ENCODE data around the gene CBLN2.

The CBLN2 gene

DNA sequence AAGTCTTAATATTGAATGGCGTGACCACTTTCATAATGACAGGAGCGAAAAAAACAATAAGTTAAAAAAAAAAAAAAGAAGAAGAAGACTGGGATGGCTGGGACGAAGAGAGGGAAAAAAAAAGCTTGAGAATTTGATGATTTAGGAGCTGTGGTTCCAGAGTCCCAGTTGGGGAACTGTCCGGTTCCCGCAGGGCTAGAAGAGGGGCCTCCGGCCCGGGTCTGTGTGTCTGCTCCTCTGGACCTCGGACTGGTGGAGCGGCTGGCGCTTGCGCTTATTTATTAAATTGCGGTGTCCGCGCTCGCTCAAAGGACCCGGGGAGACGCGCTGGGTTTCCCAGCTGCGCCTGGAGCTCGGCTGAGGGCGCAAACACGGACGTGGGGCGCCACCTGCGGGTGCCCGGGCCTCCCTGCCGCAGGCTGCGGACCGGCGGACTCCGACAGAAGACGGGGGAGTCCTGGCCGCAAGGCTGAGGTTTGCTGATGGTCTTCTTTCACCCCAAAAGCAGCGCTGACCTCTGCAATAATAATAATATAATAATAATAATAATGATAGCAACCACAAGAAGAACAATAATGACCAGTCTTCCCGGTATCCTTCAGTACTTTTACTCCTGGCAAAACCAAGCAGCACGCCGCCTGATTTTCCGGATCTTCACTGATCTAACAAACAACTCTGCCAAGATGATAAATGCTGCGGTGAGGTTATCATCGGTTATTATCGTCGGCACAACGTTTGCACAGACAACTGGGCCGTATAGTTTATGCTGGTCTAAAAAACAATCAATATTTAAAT is at the start of gene CBLN2:
CBLN2 (minus strand) TSS at position 251 of the 795 bp plus-strand sequence. CDS start 2,182 bp downstream, outside the sequence.
- no peaks in the 10 kb centered on the region for H3K4me1 ChIP-seq (ENCODE audit: low read length)
- H3K27me3 ChIP-seq (replicated peaks; ENCODE audit: insufficient read depth, low read length): no peaks in the 10 kb centered on the region
- H3K4me2 ChIP-seq (ENCODE audit: low read depth, low read length): peak within 1 kb of the TSS; percentile 97
- no peak for TF ChIP-seq EZH2 (optimal IDR thresholded peaks at IDR 0.05; ENCODE audit: low read depth, low read length)
- TF ChIP-seq CTCF (IDR thresholded peaks at IDR 0.05; ENCODE audit: low read length): peak; percentile 69
- no peaks in the 10 kb centered on the region for H4K20me1 ChIP-seq (ENCODE audit: insufficient read depth, low read length)
- H3F3A ChIP-seq (ENCODE audit: insufficient read depth, low read length): no peaks in the 10 kb centered on the region; the same call in 1 of the 2 replicates
- no peaks in the 10 kb centered on the region for H3K79me2 ChIP-seq (ENCODE audit: low read length)
- no peaks in the 10 kb centered on the region for H3K9me3 ChIP-seq (replicated peaks; ENCODE audit: insufficient read depth, low read length)
- H2AFZ ChIP-seq (ENCODE audit: low read length): peak within 1 kb of the TSS; percentile 89
- H3K4me3 ChIP-seq (ENCODE audit: low read length): peak within 1 kb of the TSS; percentile 91
- H3K9me2 ChIP-seq (replicated peaks; ENCODE audit: insufficient read depth, low read length): no peaks in the 10 kb centered on the region
- DNase-seq: peak; percentile 91
- H3K27ac ChIP-seq (ENCODE audit: low read length): no peak within 1 kb of the TSS; the same call in 1 of the 2 replicates
- peak within 1 kb of the TSS; percentile 44; the same call in 1 of the 2 replicates for H3K9ac ChIP-seq (ENCODE audit: low read length)
- H3K36me3 ChIP-seq (replicated peaks; ENCODE audit: insufficient read depth, low read length): no peaks in the 10 kb centered on the region

GRCh38 chr18:72588360-72588759 is 44.2 kb upstream of the CBLN2 start:
- H3K27ac ChIP-seq (ENCODE audit: low read length): no peak overlapping the region
- no peak overlapping the region for H3K9ac ChIP-seq (ENCODE audit: low read length)
- no peak overlapping the region for H3K4me3 ChIP-seq (ENCODE audit: low read length)
- H3K9me2 ChIP-seq (replicated peaks; ENCODE audit: insufficient read depth, low read length): no peaks in the 10 kb centered on the region
- H3K4me2 ChIP-seq (ENCODE audit: low read depth, low read length): no peak overlapping the region
- H4K20me1 ChIP-seq (ENCODE audit: insufficient read depth, low read length): no peaks in the 10 kb centered on the region
- no peaks in the 10 kb centered on the region for H3K27me3 ChIP-seq (replicated peaks; ENCODE audit: insufficient read depth, low read length)
- no peak overlapping the region for H2AFZ ChIP-seq (ENCODE audit: low read length)
- no peaks in the 10 kb centered on the region for H3K4me1 ChIP-seq (ENCODE audit: low read length)
- DNase-seq: no peak
- H3F3A ChIP-seq (ENCODE audit: insufficient read depth, low read length): no peaks in the 10 kb centered on the region
- H3K9me3 ChIP-seq (replicated peaks; ENCODE audit: insufficient read depth, low read length): no peaks in the 10 kb centered on the region
- no peaks in the 10 kb centered on the region for H3K36me3 ChIP-seq (replicated peaks; ENCODE audit: insufficient read depth, low read length)
- no peaks in the 10 kb centered on the region for H3K79me2 ChIP-seq (ENCODE audit: low read length)
- no peak for TF ChIP-seq EZH2 (optimal IDR thresholded peaks at IDR 0.05; ENCODE audit: low read depth, low read length)
- no peak for TF ChIP-seq EZH2phosphoT487 (IDR thresholded peaks at IDR 0.05; ENCODE audit: low read length)
- TF ChIP-seq CTCF (IDR thresholded peaks at IDR 0.05; ENCODE audit: low read length): no peak

DNA sequence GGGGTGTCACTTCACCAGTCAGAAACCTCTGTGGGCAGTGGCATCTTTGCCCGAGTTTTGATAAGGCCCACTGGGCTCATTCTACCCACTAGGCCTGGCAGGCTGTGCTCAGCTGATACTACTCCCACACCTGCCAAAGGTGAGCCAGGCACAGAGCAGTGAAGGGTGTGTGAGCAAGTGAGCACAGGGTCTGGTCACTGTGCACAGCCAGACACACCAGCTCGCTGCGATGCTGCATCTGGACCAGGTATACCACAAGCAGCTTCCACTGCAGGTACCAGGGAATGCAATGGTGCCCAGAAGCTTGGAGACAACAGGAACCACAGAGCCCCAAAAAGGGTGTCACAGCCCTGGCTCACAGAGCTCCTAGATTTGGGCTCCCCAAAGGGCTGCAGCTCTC is 40.6 kb upstream of the CBLN2 start:
- no peaks in the 10 kb centered on the region for H3F3A ChIP-seq (ENCODE audit: insufficient read depth, low read length)
- no peaks in the 10 kb centered on the region for H3K27me3 ChIP-seq (replicated peaks; ENCODE audit: insufficient read depth, low read length)
- TF ChIP-seq CTCF (IDR thresholded peaks at IDR 0.05; ENCODE audit: low read length) (no peak), EZH2 (optimal IDR thresholded peaks at IDR 0.05; ENCODE audit: low read depth, low read length) (no peak), EZH2phosphoT487 (IDR thresholded peaks at IDR 0.05; ENCODE audit: low read length) (no peak)
- H3K9me3 ChIP-seq (replicated peaks; ENCODE audit: insufficient read depth, low read length): no peaks in the 10 kb centered on the region
- H3K9me2 ChIP-seq (replicated peaks; ENCODE audit: insufficient read depth, low read length): no peaks in the 10 kb centered on the region
- no peak overlapping the region for H3K27ac ChIP-seq (ENCODE audit: low read length)
- no peaks in the 10 kb centered on the region for H4K20me1 ChIP-seq (ENCODE audit: insufficient read depth, low read length)
- H2AFZ ChIP-seq (ENCODE audit: low read length): no peak overlapping the region
- no peak overlapping the region for H3K9ac ChIP-seq (ENCODE audit: low read length)
- no peaks in the 10 kb centered on the region for H3K4me1 ChIP-seq (ENCODE audit: low read length)
- H3K36me3 ChIP-seq (replicated peaks; ENCODE audit: insufficient read depth, low read length): no peaks in the 10 kb centered on the region
- H3K4me2 ChIP-seq (ENCODE audit: low read depth, low read length): no peak overlapping the region
- H3K4me3 ChIP-seq (ENCODE audit: low read length): no peak overlapping the region
- H3K79me2 ChIP-seq (ENCODE audit: low read length): no peaks in the 10 kb centered on the region
- DNase-seq: no peak
